CD14-positive monocyte (primary cell): Measurements from ENCODE around the gene CACNA1D. TPM values are rescaled to one million over a fixed set of nuclear protein-coding genes. Genes with fewer than 3 reads are reported as not detected.
A peak's percentile ranks its signal among the peaks of the same experiment; 100 is the strongest.

ENCODE experiments used
- DNase-seq, 3 donors: peaks; one replicate each; pipeline ENCODE4 v3.0.0-alpha.2; 2011 to 2022
- H2AFZ ChIP-seq: 2 replicates; pipeline ENCODE4 v1.6.0; 2012; ENCODE audit warnings: mild to moderate bottlenecking, low read depth, low read length, inconsistent platforms; ENCODE audit not compliant: insufficient read depth, poor library complexity, severe bottlenecking
- H3K27ac ChIP-seq, 2 donors: 1 replicate in 1 of 2; 2 replicates in 1 of 2; pipeline ENCODE4 v1.5.1; 2012 to 2013; ENCODE audit warnings: low read length in 2 of 2, control low read depth in 1 of 2, inconsistent platforms in 1 of 2, low read depth in 1 of 2, mild to moderate bottlenecking in 1 of 2
- H3K27me3 ChIP-seq, 2 donors: one replicate each; pipeline versions ENCODE4 v1.6.0 to v1.6.1; 2011 to 2013; ENCODE audit warnings: low read length in 2 of 2; ENCODE audit not compliant: control insufficient read depth in 2 of 2, insufficient read depth in 2 of 2
- H3K36me3 ChIP-seq, 2 donors: replicated peaks in 1 of 2; 1 replicate in 1 of 2; 2 replicates in 1 of 2; pipeline versions ENCODE4 v1.5.1 to v1.6.1; 2012 to 2013; ENCODE audit warnings: low read length in 2 of 2, control low read depth in 1 of 2, inconsistent platforms in 1 of 2, mild to moderate bottlenecking in 1 of 2; ENCODE audit not compliant: insufficient read depth in 2 of 2, control insufficient read depth in 1 of 2
- H3K4me1 ChIP-seq, 2 donors: 1 replicate in 1 of 2; 2 replicates in 1 of 2; pipeline versions ENCODE4 v1.5.1 to v1.6.1; 2012 to 2013; ENCODE audit warnings: low read length in 2 of 2, control low read depth in 1 of 2, inconsistent platforms in 1 of 2, mild to moderate bottlenecking in 1 of 2, moderate library complexity in 1 of 2; ENCODE audit not compliant: insufficient read depth in 2 of 2, control insufficient read depth in 1 of 2
- H3K4me2 ChIP-seq: replicated peaks from 2 replicates; pipeline ENCODE3; 2012; ENCODE audit warnings: low read length, moderate library complexity, mild to moderate bottlenecking; ENCODE audit not compliant: poor library complexity, severe bottlenecking; ENCODE audit errors: extremely low read depth
- H3K4me3 ChIP-seq, 3 experiments: fragments of 200-600 bp in 1 of 3; sonication (generic) in 1 of 3; replicated peaks in 1 of 3; 1 replicate in 2 of 3; 2 replicates in 1 of 3; pipeline ENCODE4 v1.5.1; 2011 to 2013; ENCODE audit warnings: low read length in 3 of 3, mild to moderate bottlenecking in 3 of 3, control low read depth in 2 of 3, low read depth in 2 of 3, inconsistent platforms in 1 of 3, moderate library complexity in 1 of 3
- H3K79me2 ChIP-seq: 2 replicates; pipeline ENCODE4 v1.6.0; 2012; ENCODE audit warnings: mild to moderate bottlenecking, control low read depth, inconsistent platforms, low read length, moderate library complexity; ENCODE audit not compliant: insufficient read depth
- H3K9ac ChIP-seq: 2 replicates; pipeline ENCODE4 v1.6.0; 2017; ENCODE audit warnings: low read length, mild to moderate bottlenecking; ENCODE audit not compliant: insufficient read depth, poor library complexity, severe bottlenecking
- H3K9me3 ChIP-seq, 2 donors: replicated peaks in 1 of 2; 1 replicate in 1 of 2; 2 replicates in 1 of 2; pipeline versions ENCODE4 v1.5.1 to v1.6.1; 2012 to 2013; ENCODE audit warnings: low read length in 2 of 2, control low read depth in 1 of 2; ENCODE audit not compliant: control insufficient read depth in 1 of 2, insufficient read depth in 1 of 2
- H4K20me1 ChIP-seq: 2 replicates; pipeline ENCODE4 v1.6.0; 2012; ENCODE audit warnings: mild to moderate bottlenecking, low read length, control low read depth, moderate library complexity; ENCODE audit not compliant: insufficient read depth
- H3K27ac Mint-ChIP-seq, 7 donors: one replicate each; pipeline ENCODE4 v1.8.0; 2020; ENCODE audit warnings: mild to moderate bottlenecking in 7 of 7, mixed read lengths in 7 of 7, moderate library complexity in 6 of 7, inconsistent platforms in 2 of 7
- H3K27me3 Mint-ChIP-seq, 3 donors: one replicate each; pipeline ENCODE4 v1.8.0; 2021 to 2022; ENCODE audit warnings: low read depth in 3 of 3, mild to moderate bottlenecking in 3 of 3, mixed read lengths in 3 of 3, moderate library complexity in 3 of 3, inconsistent platforms in 1 of 3
- H3K36me3 Mint-ChIP-seq, 2 donors: one replicate each; pipeline ENCODE4 v1.8.0; 2020; ENCODE audit warnings: mixed read lengths in 2 of 2, inconsistent platforms in 1 of 2, mild to moderate bottlenecking in 1 of 2
- H3K4me1 Mint-ChIP-seq: one replicate; pipeline ENCODE4 v1.8.0; 2020; ENCODE audit warnings: mild to moderate bottlenecking, mixed read lengths
- H3K4me3 Mint-ChIP-seq, 2 donors: one replicate each; pipeline ENCODE4 v1.8.0; 2020; ENCODE audit warnings: mild to moderate bottlenecking in 2 of 2, mixed read lengths in 2 of 2, moderate library complexity in 1 of 2
- H3K9me3 Mint-ChIP-seq, 7 donors: one replicate each; pipeline ENCODE4 v1.8.0; 2020 to 2022; ENCODE audit warnings: mixed read lengths in 7 of 7, mild to moderate bottlenecking in 6 of 7, moderate library complexity in 6 of 7, inconsistent platforms in 2 of 7
- CTCF ChIP-seq: fragments of 200-600 bp; IDR thresholded peaks from one replicate; pipeline ENCODE4 v1.8.0; 2022; ENCODE audit warnings: antibody characterized with exemption, mild to moderate bottlenecking
- WGBS: methylation state at CpG from one replicate; pipeline ENCODE4 v1.1.5; 2013; ENCODE audit warnings: missing lambda C conversion rate; ENCODE audit not compliant: insufficient coverage; 5-methylcytosine and 5-hydroxymethylcytosine counted together
- intact Hi-C, 2 donors: fragments of 100-400 bp; cut with micrococcal nuclease; formaldehyde crosslinking; loops; one replicate each; pipeline versions ENCODE4 v1.15.0 to v1.15.1; 2023
- polyA plus RNA-seq, 3 donors: library from polyadenylated mRNA; depleted of rRNA in 1 of 3; unstranded in 2 of 3; stranded (reverse) in 1 of 3; fragments of 300-500 nt in 2 of 3; fragments of >200 nt in 1 of 3; fragmentation: Illumina TruSeq in 2 of 3; gene quantifications; 1 replicate in 2 of 3; 2 replicates in 1 of 3; pipeline ENCODE4 v1.2.3, GENCODE V29; 2012 to 2021

CACNA1D gene
- polyA plus RNA-seq, 3 donors, result 0.29 to 1.2 (median 0.98) TPM

- Histone ChIP-seq H4K20me1 (no peaks in the 10 kb centered on the region), H3K27ac (no peak overlapping the region), H3K79me2 (no peaks in the 10 kb centered on the region), H2AFZ (peak overlapping the region; percentile 12), H3K4me3 (no peak overlapping the region), H3K27me3 (no peaks in the 10 kb centered on the region), H3K4me2 (no peak overlapping the region), H3K36me3 (no peaks in the 10 kb centered on the region), H3K9ac (no peak overlapping the region), H3K4me1 (peaks cover 8 to 13% of the 10 kb centered on the region in 2 donors), H3K9me3 (no peaks in the 10 kb centered on the region)
- H3K4me3 Mint-ChIP-seq, result no peak overlapping the region
- 78% methylated on average over 9 of the region's 11 CpGs for WGBS
- H3K36me3 Mint-ChIP-seq, result no peaks in the 10 kb centered on the region
- H3K9me3 Mint-ChIP-seq, result peaks cover 0 to 6% (median 0%) of the 10 kb centered on the region in 7 donors
- H3K27me3 Mint-ChIP-seq, result peaks cover 3 to 12% (median 9%) of the 10 kb centered on the region in 3 donors
- no peak for DNase-seq
- peaks cover 11% of the 10 kb centered on the region for H3K4me1 Mint-ChIP-seq
- no peak overlapping the region for H3K27ac Mint-ChIP-seq
- no peak for TF ChIP-seq CTCF
- intact Hi-C loops, result loop anchor here (5.0 to 10.0 kb wide), 3 partner anchors 328 to 410 kb away; no protein-coding TSS in a partner anchor
Measured at GRCh38 chr3:53705024-53705745, 210.8 kb downstream of the CACNA1D start.

GRCh38 chr3:53705774-53706173, 211.4 kb downstream of the CACNA1D start:
- intact Hi-C loops, result loop anchor here (5.0 to 10.0 kb wide), 3 partner anchors 328 to 411 kb away; no protein-coding TSS in a partner anchor
- no peak for TF ChIP-seq CTCF
- no peaks in the 10 kb centered on the region for H3K36me3 Mint-ChIP-seq
- H3K4me3 Mint-ChIP-seq, result no peak overlapping the region
- Histone ChIP-seq H2AFZ (peak overlapping the region; percentile 12), H3K27me3 (no peaks in the 10 kb centered on the region), H3K4me2 (no peak overlapping the region), H3K27ac (no peak overlapping the region), H3K79me2 (no peaks in the 10 kb centered on the region), H3K4me1 (peaks cover 8 to 13% of the 10 kb centered on the region in 2 donors), H3K4me3 (no peak overlapping the region), H3K9me3 (no peaks in the 10 kb centered on the region), H3K36me3 (no peaks in the 10 kb centered on the region), H4K20me1 (no peaks in the 10 kb centered on the region), H3K9ac (no peak overlapping the region)
- no CpG with 5 or more reads among the region's 4 CpGs for WGBS
- peaks cover 0 to 3% (median 0%) of the 10 kb centered on the region in 7 donors for H3K9me3 Mint-ChIP-seq
- peaks cover 13% of the 10 kb centered on the region for H3K4me1 Mint-ChIP-seq
- DNase-seq, result no peak
- H3K27ac Mint-ChIP-seq, result no peak overlapping the region
- H3K27me3 Mint-ChIP-seq, result peaks cover 3 to 15% (median 7%) of the 10 kb centered on the region in 3 donors
